NCI-H2029 (cell line): Measurements from ENCODE around the gene HFM1.
"Not testable (repeated sequence)": the region's sequence is repeated elsewhere in the genome, so short reads cannot be mapped to it uniquely, and the experiment has no call there.

Experiments used
- DNase-seq: peaks from one replicate; lab custom pipeline; 2025; lab: John Stamatoyannopoulos, UW

Gene HFM1

GRCh38 chr1:91346824-91347223 is 57.8 kb downstream of the HFM1 start:
- DNase-seq = no peak

- no peak for DNase-seq
Measured at GRCh38 chr1:91345395-91346005, 59.1 kb downstream of the HFM1 start.

GRCh38 chr1:91338501-91338900 is 66.1 kb downstream of the HFM1 start:
- DNase-seq = no peak

GRCh38 chr1:91335603-91336002 is 69.0 kb downstream of the HFM1 start:
- no peak for DNase-seq

- DNase-seq = no peak
Measured at GRCh38 chr1:91334856-91335255, 69.8 kb downstream of the HFM1 start.

GRCh38 chr1:91325456-91325855 is 79.2 kb downstream of the HFM1 start:
- DNase-seq = no peak

- no peak for DNase-seq
Measured at GRCh38 chr1:91314643-91315042, 90.0 kb downstream of the HFM1 start.

GRCh38 chr1:91311672-91312071 is 93.0 kb downstream of the HFM1 start:
- DNase-seq = no peak

GRCh38 chr1:91308544-91308943 is 96.1 kb downstream of the HFM1 start:
- no peak for DNase-seq

- DNase-seq = no peak
Measured at GRCh38 chr1:91307784-91308409, 96.7 kb downstream of the HFM1 start.

GRCh38 chr1:91303165-91303564 is 101.5 kb downstream of the HFM1 start:
- no peak for DNase-seq

- not testable (repeated sequence) for DNase-seq
Measured at GRCh38 chr1:91288843-91289553, 115.6 kb downstream of the HFM1 start.

- not testable (repeated sequence) for DNase-seq
Measured at GRCh38 chr1:91286962-91287317, 117.7 kb downstream of the HFM1 start.

GRCh38 chr1:91286259-91286961 is 118.2 kb downstream of the HFM1 start:
- not testable (repeated sequence) for DNase-seq

GRCh38 chr1:91283421-91283726 is 121.3 kb downstream of the HFM1 start:
- no peak for DNase-seq

- peak; percentile 67 for DNase-seq
Measured at GRCh38 chr1:91282695-91283420, 121.8 kb downstream of the HFM1 start.

- no peak for DNase-seq
Measured at GRCh38 chr1:91281782-91282181, 122.9 kb downstream of the HFM1 start.

GRCh38 chr1:91278754-91279153 is 125.9 kb downstream of the HFM1 start:
- DNase-seq = peak; percentile 8

- no peak for DNase-seq
Measured at GRCh38 chr1:91273875-91274274, 130.8 kb downstream of the HFM1 start.

GRCh38 chr1:91261655-91262054 is 143.0 kb downstream of the HFM1 start:
- DNase-seq = no peak

GRCh38 chr1:91245435-91245834 is 159.2 kb downstream of the HFM1 start:
- no peak for DNase-seq

- no peak for DNase-seq
Measured at GRCh38 chr1:91244737-91245136, 159.9 kb downstream of the HFM1 start.
